Measurements from ENCODE around the gene AMH.
A peak's percentile ranks its signal among the peaks of the same experiment; 100 is the strongest.

The AMH gene

DNA sequence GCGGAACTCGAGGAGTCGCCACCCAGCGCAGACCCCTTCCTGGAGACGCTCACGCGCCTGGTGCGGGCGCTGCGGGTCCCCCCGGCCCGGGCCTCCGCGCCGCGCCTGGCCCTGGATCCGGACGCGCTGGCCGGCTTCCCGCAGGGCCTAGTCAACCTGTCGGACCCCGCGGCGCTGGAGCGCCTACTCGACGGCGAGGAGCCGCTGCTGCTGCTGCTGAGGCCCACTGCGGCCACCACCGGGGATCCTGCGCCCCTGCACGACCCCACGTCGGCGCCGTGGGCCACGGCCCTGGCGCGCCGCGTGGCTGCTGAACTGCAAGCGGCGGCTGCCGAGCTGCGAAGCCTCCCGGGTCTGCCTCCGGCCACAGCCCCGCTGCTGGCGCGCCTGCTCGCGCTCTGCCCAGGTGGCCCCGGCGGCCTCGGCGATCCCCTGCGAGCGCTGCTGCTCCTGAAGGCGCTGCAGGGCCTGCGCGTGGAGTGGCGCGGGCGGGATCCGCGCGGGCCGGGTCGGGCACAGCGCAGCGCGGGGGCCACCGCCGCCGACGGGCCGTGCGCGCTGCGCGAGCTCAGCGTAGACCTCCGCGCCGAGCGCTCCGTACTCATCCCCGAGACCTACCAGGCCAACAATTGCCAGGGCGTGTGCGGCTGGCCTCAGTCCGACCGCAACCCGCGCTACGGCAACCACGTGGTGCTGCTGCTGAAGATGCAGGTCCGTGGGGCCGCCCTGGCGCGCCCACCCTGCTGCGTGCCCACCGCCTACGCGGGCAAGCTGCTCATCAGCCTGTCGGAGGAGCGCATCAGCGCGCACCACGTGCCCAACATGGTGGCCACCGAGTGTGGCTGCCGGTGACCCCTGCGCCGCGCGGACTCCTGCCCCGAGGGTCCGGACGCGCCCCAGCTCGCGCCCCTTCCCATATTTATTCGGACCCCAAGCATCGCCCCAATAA, 2.3 kb downstream of the AMH start:
- no peak for DNase-seq

DNA sequence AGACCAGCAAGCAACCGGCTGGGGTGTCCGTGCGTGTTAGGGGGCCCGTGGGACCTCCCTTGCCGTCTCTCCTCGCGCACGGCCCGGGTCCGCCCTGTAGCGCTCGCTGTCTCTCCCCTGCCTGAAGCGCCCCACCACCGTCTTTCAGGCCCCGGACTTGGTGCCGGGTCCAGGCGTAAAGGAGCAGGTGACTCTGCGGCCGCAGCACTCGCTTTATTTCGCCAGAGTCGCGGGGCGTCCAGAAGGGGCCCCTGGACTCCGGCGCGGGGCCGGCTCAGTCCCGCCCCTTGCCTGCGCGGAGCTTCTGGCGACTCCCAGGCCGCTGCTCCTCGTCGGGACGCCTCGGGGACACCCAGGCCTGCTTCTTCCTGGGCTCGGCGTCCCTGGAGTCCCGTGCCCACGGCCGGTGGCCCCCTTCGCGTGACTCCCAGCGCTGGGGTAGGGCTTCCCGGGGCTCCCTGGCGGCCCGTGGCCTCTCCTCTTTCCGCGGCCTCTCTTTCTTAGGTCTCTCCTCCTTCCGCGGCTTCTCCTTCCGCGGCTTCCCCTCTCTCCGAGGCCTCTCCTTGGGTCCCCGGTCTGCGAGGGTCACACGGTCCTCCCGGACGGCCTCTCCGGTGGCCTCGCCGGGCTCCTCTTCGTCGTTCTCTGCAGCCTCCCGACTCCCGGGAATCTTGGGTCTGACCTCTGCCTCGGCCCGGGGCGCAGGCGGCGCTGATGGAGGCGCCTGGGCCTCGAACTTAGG, 3.1 kb downstream of the AMH start:
- no peak for DNase-seq

- DNase-seq, result no peak
Observed at GRCh38 chr19:2252797-2253105, 3.6 kb downstream of the AMH start.

GRCh38 chr19:2253106-2254063, 4.3 kb downstream of the AMH start:
- DNase-seq, result no peak

DNA sequence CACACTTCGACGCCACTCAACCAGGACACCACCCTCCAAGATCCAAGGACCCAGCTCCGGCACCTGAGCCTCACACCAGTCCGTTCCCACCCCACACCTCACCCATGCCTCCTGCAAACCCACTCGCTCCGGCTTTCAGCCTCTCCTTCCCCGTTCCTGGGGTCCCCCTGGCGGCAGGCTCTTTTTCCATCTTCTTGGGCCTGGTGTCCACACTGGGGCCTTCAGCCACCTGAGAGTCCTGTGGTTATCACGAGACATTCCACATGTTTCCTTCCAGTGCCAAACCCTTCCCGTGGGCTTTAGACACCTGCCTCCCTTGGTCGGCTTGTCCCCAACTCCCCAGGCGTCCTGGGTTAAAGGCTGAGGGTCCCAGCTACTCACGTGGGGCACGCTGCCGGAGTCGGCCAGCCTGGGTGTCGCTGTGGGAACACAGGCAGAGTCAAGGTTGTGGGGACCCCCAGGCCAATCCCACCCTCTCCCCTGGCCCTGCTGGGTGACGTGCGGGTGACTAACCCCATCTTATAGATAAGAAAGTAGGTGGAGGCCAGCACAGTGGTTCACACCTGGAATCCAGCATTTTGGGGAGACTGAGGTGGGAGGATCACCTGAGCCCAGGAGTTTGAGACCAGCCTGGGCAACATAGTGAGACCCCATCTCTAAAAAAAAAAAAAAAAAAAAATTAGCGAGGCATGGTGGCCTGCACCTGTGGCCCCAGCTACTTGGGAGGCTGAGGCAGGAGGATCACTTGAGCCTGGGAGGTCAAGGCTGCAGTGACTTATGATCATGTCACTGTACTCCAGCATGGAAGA, 5.1 kb downstream of the AMH start:
- no peak for DNase-seq

DNA sequence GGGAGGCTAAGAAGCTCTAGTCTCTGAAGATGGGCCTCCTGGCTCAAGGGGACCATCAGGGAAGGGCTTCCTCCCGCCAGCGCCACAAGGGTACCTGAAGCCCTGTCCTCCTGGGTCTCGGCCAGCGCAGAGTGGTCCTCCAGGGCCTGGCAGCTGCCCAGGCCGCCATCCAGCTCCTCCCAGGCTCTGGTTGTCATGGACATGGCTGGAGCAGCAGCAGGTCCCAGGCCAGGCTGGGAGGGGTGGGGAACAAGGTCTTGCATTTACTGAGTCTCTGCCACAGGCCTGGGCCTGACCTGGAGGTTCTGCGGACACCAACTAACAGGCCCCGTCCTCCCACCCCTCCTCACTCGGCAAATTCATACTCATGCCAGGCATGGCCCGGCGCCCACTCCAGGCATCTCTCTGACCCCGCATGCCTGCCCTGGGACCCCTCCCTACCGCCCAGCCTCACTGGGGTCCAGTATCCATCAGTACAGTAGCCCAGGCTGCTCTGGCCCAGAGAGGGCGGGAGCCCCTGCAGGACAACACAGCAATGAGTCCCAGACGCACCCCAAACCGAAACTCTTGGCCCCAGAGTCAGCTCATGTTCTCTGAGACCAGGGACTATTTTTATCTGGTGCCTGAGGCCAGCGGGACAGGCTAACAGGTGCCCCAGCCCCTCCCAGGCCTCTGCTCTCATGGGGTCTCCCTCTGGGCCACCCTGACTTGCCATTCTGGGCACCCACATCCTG, 6.2 kb downstream of the AMH start:
- no peak for DNase-seq

DNA sequence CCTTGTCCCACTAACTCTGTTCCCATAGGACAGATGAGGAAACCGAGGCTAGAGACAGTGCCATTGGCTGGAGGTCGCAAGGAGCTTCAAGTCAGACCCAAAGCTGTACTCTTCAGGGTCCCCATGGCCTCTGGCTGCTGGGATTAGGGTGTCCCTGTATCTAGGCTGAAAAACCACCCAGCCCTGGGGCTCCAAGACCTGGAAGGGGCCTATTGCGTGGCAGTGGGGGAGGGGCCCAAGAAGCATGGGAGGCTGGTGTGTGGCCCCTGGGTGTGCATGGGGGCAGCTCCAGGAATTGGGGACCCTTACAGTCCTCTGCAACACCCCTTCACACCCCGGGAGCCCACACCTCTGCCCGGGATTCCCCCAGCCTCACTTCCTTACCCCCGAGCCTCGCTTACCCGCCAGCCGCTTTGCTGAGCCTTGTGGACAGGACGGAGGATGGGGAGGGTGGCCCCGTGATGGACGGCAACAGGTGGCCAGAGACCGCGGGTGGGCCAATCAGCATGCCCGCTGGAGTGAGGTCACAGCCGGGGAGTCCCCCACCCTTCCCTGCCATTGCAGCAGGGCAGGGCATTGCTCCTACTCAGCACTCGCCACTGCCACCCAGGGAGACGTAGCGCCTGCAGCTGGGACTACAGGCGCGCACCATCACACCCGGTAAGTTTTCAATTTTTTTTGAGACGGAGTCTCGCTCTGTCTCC, 7.0 kb downstream of the AMH start, which contains the start of gene JSRP1:
JSRP1 (minus strand) TSS at position 436 of the 704 bp plus-strand sequence. CDS start 1,103 bp downstream, outside the sequence.
- DNase-seq, result no peak

GRCh38 chr19:2259336-2259735, 10.2 kb downstream of the AMH start:
- no peak for DNase-seq

- DNase-seq, result no peak
Observed at GRCh38 chr19:2260341-2260805, 11.2 kb downstream of the AMH start.

DNA sequence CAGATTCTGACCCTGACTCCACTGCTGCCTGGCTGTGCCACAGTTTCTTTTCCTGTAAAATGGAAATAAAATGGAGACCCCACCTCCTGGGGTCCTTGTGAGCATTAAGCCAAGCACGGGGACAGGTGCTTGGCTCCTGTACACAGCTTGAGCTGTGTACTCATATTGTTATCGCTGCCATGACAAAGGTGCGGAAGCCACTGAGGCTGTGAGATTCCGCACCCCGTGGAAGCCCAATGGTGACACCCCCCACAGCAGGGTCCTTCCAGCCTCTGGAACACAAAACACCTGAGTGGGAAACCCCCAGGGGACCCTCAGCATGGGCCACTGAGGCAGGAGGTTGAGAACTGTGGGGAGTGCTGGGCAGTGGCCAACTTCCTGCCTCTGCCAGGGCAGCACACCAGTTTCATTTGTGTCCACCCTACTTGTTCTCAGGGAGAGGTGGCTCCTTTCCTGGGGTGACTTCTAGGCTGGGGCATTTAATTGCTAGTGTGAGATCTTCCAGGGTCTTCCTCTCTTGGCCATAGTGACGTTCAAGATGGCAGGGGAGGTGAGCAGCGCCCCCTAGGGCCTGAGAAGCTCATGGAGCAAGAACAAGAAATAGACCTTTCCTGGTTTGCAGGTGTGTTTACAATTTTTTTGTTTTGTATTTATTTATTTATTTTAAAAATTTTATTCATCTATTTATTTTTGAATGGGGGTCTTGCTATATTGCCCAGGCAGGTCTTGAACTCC, 12.5 kb downstream of the AMH start:
- DNase-seq, result peak in 1 of 2 donors; percentile 61

DNA sequence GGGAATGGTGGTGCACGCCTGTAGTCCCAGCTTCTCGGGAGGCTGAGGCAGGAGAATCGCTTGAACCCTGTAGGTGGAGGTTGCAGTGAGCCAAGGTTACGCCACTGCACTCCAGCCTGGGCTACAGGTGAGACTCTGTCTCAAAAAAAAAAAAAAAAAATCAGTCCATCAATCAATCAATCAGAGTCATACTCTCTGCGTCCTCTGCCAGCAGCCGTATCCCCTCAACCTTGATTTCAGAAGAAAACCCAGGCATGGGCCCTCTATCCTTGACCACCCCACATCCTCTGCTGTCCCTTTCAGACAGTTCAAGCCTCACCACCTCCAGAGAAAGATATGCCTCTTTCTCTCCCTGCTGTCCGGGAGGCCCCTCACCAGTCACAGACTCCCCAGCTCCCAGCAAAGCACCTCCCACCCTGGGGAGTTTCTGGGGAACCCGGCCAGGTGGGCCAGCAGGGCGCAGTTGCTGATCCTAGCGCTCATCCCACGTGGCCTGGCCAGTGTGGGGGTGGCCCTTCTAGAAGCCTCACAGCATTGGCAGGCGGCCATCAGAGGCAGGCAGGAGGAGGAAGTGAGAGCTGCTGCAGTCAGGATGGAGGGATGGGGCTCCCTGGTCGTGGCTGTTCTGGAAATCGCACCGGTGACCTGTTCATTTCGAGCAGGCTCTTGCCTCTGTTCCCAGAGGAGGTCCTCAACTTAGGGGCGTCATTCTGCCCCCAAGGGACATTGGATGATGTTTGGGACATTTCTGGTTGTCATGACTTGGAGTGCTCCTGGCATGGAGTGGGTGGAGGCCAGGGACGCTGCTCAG, 17.3 kb downstream of the AMH start:
- peak; percentile 84 to 86 for DNase-seq

- DNase-seq, result no peak
Observed at GRCh38 chr19:2268480-2268830, 19.3 kb downstream of the AMH start.

DNA sequence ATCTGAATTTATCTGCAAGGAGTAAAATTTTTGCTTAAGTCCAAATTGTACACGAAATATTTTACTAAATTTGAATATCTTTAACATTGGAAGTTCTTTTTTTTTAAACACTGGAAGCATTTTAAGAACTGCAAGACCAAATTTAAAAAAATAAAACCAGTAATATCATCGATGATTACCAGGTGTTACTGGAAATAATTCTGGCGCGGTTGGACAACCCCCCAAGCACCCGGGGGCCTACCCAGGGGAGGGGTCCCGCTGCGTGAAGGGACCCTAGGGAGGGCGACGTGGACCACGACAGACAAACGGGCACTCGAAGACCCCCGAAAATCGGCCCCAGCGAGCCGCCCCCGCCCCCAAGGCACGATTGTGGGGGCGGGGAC, 19.7 kb downstream of the AMH start:
- no peak for DNase-seq

DNA sequence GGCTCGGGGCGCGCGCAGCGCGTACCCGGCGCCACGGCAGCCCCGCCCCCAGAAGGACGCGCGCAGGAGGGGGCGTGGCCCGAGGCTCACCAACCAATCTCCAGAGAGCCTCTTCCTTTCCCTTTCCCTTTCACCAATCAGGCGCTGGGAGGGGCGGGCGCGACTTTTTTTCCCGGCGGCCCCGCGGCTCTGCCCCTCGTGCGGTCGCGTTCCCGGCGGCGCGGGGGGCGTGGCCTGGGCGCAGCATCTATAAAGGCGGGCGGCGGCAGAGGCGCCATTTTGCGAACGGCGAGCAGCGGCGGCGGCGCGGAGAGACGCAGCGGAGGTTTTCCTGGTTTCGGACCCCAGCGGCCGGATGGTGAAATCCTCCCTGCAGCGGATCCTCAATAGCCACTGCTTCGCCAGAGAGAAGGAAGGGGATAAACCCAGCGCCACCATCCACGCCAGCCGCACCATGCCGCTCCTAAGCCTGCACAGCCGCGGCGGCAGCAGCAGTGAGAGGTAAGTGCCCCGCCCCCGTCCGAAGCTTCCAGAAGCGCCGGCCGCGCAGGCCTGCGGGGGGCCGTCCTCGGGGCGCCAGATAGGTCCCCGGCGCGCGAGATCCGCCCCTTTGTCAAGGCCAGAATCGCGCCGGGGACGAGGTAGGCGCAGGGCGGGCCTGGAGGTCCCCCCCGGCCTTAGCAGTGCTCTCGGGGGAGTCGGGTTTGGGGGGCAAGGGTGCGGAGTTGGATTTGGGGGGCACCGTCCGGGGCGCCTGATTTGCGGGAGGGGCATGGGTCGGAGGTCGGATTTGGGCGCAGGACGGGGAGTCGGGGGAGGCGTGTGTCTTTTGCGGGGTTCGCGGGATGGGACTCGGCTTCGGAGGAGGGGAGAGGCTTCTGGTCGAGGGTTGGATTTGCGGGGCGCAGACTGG, 20.4 kb downstream of the AMH start:
- DNase-seq, result peak; percentile 94 to 99

- no peak for DNase-seq
Observed at GRCh38 chr19:2270157-2270422, 21.0 kb downstream of the AMH start.

- peak; percentile 94 to 95 for DNase-seq
Observed at GRCh38 chr19:2270423-2271233, 21.5 kb downstream of the AMH start.
